ENCODE results near the gene IKZF4.
"Not testable (repeated sequence)": the region's sequence is repeated elsewhere in the genome, so short reads cannot be mapped to it uniquely, and the experiment has no call there.

Gene IKZF4

DNA sequence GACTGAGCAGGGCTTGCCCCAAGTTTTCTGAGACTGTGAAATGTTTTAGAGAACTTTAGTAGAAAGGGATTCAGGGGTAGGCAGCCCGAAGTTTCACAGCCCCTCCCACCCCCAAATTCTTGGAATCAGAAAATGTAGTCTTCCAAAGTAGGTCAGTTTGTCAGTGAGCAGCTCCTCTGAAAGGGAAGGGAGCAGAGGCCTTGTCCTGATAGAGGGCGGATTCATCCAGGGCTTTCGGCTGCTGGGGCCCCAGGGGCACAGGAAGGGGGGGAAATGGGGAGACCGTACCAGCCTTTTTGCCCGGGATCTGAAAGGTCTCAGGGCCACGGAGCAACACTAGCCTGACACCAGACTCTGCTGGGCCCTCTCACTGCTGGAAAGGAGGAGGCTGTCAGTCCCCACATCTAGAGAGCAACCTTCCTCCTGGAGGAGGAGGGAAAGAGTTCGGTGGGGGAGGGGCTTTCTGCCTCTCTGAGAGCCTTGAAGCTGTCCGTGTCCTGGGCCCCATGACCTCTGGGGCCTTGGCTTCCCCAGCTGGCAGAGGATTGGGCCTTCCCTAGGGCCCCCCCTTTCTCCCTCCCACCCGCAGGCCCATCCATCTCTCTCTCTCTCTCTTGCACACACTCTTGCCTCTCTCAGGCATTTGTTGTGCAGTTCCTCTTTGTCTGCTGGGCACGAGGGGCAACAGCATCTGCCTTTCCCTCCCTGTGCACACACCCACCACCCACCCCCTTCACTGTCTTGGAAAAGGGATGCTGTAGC is at the start of gene IKZF4:
Gene IKZF4 (plus strand): TSS at position 621 of the 762 bp plus-strand sequence. CDS start 451 bp downstream, outside the sequence.
- DNase-seq (ENCODE audit: low read depth), result peak; percentile 59

DNA sequence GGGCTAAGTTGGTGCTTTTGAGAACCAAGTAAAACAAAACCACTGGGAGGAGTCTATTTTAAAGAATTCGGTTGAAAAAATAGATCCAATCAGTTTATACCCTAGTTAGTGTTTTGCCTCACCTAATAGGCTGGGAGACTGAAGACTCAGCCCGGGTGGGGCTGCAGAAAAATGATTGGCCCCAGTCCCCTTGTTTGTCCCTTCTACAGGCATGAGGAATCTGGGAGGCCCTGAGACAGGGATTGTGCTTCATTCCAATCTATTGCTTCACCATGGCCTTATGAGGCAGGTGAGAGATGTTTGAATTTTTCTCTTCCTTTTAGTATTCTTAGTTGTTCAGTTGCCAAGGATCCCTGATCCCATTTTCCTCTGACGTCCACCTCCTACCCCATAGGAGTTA is 48.8 kb upstream of the IKZF4 start:
- no peak for DNase-seq (ENCODE audit: low read depth)

DNA sequence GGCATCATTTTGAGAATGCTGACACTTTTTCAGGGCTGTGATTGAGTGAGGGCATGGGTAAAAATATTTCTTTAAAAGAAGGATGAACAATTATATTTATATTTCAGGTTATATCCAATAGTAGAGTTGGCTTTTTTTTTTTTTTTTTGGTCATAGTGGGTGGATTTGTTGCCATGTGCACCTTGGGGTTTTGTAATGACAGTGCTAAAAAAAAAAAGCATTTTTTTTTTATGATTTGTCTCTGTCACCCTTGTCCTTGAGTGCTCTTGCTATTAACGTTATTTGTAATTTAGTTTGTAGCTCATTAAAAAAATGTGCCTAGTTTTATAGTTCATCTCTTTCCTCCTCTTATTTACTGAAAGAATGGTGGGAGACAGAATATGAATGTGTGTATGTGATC is 48.4 kb upstream of the IKZF4 start:
- no peak for DNase-seq (ENCODE audit: low read depth)

DNA sequence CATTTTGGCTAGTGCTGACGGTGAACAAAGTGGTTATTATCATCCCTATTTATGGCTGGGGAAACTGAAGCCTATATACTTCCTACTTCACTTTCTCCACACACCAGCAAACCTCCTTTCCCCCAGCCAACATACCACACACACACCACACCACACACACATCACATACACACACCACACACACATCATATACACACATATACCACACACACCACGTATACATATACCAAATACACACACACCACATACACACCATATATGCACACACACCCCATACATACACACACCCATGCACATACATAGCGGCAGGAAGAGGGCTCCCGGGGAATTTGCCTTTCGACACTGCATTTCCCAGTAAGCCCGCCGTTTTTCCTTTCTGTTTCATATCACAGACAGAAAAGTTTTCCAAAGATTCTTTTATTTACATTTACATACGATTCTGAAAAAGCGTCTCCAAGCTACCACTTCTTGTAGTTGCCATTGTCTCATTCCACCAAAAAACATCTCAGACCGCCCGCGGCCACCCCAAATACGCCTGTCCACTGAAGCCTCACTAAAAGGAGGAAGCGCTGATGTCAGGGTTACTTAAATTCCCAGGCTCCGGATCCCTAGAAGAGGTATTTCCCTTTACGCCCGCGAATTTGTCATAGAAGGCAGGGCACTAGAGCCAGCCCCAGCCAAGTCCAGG is 47.8 kb upstream of the IKZF4 start:
- peak; percentile 26 for DNase-seq (ENCODE audit: low read depth)

DNA sequence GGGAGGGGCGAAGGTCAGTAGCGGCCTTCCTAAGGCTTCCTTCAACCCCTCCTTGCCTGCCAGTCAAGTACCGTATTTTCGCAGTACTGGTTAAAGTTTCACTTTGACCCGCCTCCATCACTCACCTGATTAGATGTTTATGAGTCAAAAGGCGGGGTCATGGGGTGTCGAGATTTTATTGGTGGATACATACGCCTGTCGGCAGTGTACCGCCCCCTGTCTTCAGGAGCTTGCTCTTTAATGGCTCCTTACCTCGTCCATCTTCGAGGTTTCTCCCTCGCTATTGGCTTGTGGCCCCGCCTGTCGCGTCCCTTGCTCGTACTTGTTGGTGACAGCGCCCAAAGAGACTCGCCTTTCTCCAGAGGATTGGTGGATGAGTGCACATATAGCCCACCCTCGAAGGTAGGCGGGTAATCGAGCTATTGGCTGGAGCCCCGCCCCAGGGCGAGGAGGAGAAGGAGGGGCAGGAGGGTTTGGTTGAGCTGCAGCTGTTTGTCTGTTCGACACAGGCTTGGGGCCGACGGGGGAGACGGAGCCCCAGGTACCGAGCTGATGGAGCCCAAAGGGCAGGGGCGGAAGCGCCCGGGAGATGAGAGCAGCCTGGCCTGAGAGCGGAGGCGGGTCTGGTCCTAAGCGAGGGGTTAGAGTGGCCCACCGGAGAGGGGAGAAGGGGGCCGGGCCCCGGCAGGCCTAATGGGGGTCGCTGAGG is 47.1 kb upstream of the IKZF4 start, which contains the start of gene RAB5B:
Gene RAB5B (plus strand): TSS at position 480 of the 709 bp plus-strand sequence. CDS start 12,883 bp downstream, outside the sequence.
- DNase-seq (ENCODE audit: low read depth), result peak; percentile 98

DNA sequence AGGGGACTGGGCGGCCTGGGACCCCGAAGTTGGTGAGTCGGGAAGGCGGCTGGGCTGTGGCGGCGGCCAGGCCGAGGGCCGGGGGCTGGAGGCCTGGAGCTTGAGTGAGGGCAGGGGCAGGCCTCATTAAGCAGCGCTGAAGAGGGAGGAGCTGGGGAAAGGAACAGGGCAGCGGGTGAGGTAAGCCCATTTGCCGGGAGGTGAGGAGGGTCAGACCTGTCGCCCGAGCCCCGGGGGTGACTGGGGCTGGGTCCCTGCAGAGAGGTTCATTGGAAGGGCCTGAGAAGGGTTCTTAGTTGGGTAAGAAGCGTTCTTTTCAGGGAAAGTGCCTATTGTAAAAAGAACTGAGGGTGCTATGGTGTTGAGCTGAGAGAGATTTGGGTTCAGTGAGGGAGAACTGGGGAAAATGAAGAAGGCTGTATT is 46.5 kb upstream of the IKZF4 start:
- DNase-seq (ENCODE audit: low read depth), result no peak

DNA sequence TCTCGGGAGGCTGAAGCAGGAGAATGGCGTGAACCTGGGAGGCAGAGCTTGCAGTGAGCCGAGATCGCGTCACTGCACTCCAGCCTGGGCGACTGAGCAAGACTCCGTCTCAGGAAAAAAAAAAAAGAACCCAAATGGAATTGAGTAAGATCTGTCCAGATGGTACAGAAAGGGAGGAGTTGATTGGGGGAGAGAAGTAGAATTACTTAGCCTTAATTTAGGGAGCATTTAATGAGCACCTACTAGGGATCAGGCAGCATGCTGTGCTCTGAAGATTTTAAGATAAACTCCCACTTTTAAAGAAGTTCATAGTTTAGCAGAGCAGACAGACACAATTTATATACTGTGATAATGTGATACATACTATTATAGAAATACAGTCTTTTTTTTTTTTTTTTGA is 42.5 kb upstream of the IKZF4 start:
- no peak for DNase-seq (ENCODE audit: low read depth)

DNA sequence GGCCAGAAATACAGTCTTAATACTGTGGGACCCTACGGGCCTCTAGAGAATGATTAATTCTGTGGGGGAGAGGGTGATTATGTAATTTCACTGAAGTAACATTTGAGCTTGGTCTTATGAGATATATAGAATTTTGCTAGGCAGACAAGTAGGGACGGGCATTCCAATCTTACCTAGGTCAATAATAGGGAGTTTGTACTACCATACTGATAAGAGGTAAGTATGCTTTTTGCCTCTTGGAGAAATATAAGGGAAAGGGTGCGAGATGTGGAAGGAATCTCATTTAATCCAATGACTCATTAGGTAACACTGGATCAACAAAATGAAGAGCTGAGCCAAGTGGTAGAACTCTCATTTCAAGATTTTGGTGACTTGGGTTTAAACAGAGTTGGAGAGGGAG is 41.8 kb upstream of the IKZF4 start:
- DNase-seq (ENCODE audit: low read depth), result no peak

DNA sequence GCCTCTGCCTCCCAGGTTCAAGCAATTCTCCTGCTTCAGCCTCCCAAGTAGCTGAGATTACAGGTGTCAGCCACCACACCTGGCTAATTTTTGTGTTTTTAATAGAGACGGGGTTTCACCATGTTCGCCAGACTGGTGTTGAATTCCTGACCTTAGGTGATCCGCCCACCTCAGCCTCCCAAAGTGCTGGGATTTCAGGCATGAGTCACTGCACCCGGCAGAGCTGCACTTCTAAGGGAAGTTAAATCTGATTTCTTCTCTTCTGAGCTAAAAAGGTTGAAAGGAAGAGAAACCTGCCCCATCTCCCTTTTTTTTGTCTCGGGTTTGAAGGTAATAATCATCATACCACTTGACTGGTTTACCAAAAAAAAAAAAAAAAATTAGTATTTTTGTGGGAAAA is 39.0 kb upstream of the IKZF4 start:
- not testable (repeated sequence) for DNase-seq (ENCODE audit: low read depth)

DNA sequence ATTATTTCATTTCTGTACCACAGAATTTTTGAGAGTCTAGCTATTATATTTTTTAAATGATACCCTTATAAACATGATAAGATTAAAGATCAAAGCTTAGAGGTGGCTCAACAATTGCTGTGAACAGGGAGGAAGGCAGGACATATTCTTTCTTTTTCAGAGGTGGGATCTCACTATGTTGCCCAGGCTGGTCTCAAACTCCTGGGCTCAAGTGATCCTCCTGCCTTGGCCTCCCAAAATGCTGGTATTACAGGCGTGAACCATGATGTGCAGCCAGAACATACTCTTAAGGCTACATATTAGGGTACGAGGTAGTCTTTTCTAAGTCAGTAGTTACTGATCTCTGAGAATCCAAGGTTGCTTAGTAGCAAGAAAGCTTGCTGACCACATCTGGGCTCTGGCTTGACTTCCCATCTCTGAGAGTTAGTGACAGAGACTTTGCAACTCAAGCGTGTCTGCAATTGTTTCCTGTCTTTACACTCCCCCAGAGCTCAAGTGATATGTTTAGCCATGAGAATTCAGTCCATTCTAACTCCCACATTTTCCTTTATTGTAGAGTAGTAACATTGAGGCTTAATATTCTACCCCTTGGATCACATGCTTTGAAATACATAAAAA is 38.4 kb upstream of the IKZF4 start:
- peak; percentile 35 for DNase-seq (ENCODE audit: low read depth)

DNA sequence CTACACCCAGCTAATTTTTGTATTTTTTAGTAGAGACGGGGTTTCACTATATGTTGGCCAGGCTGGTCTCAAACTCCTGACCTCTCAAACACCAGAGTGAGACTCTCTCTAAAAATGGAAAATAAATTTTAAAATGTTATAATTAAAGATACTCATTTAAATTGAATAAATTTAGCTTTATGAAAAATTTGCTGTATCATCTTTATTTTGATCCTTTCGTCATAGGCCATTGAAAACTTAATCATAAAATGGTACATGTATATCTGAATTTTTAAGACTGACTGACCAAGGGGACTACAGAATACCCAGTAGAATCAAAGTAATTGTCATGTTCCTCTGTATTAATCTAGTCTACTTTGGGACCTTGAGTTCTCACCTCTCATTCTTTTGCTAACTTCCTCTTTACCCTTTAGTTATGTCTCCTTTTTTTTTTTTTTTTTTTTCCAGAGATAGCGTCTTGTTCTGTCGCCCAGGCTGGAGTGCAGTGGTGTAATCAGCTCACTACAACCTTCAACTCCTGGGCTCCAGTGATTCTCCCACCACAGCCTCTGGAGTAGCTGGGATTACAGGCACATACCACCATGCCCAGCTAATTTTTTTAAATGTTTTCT is 37.5 kb upstream of the IKZF4 start:
- DNase-seq (ENCODE audit: low read depth), result no peak

DNA sequence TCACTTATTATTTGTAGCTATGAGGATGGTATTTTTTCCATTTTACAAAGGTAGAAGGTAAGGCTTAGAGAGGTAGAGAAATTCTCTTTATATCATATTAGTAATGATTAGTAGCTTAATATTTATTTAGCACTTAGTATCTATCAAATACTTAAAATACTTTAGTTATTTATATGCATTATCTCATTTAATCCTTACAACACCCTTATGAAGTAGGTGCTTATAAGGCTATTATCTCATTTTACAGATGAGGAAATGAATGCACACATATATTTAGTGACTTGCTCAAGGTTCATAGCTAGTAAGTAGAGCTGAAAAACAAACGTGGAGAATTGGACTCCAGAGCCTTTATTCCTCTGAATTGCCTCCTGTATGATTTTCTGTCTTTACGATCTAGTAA is 36.0 kb upstream of the IKZF4 start:
- DNase-seq (ENCODE audit: low read depth), result no peak

DNA sequence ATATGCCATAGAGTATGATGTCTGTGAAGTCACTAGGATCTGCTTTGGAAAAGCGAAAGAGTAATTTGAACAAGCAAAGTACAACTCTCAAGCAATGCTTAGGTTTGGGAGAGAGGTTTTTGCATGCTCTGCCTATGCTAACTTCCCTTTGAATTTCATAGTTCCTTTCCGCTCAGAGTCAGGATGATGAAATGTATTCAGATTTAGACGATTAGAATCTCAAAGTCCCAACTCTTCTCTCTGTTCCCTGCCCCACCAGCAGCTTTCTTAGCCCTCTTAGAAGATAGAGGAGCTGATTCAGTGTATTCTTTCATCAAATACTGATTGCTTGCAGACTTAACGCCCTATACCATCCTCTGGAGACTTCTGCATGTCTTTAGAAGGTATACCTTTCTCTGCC is 35.5 kb upstream of the IKZF4 start:
- DNase-seq (ENCODE audit: low read depth), result no peak

DNA sequence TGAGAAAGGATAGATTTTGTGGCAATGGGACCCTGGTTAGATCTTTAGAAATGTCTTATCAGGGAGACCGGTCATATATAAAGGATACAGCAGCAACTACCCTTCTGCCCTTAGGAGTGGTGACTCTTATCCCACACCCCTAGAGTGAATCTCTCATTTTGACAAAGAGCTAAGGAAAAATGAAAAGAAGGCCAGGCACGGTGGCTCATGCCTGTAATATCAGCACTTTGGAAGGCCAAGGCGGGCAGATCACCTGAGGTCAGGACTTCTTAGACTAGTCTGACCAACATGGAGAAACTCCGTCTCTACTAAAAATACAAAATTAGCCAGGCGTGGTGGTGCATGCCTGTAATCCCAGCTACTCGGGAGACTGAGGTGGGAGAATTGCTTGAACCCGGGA is 34.9 kb upstream of the IKZF4 start:
- not testable (repeated sequence) for DNase-seq (ENCODE audit: low read depth)

DNA sequence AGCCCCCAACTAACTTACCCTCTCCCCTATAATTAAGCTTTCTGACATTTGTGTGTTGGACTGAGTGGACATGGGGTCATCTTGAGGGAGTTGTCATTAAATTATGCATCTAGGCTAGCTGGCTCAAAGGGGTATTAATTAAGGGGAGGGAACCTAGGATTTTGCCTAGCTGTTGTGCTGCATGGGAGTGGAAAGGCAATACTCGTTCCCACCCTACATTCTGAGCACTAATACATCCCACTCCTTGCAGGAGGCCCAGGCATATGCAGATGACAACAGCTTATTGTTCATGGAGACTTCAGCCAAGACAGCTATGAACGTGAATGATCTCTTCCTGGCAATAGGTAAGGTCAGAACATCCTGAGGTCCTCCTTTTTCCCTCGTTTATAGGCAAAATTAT is 29.7 kb upstream of the IKZF4 start:
- no peak for DNase-seq (ENCODE audit: low read depth)

DNA sequence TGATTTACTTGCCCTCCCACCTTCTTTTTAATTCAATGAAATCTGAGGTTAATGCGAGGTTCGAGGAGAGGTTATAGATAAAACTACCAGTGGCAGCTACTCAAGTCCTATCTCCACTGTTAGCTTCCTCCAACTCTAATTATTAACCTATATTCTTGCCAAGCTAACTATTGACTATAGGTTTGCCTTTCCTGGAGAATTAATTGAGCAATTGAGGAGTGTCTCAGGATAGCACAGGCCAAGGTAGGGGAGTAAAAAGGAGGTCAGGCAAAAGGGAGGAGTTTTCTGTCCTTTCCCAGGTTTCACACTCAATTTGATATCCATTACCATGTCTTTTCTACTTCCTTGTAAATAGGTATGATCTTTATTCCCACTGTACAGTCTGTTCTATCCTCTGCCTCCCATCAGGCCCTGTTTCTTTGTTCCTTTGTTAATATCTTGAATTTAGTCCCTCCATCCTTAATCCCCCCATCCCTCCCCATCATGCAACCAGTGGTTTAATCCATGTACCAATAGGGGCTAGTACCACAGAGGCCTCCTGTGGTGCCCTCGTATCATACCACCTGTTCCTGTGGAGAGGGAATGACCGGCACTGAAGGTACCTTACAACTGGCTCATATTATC is 27.5 kb upstream of the IKZF4 start:
- DNase-seq (ENCODE audit: low read depth), result no peak

DNA sequence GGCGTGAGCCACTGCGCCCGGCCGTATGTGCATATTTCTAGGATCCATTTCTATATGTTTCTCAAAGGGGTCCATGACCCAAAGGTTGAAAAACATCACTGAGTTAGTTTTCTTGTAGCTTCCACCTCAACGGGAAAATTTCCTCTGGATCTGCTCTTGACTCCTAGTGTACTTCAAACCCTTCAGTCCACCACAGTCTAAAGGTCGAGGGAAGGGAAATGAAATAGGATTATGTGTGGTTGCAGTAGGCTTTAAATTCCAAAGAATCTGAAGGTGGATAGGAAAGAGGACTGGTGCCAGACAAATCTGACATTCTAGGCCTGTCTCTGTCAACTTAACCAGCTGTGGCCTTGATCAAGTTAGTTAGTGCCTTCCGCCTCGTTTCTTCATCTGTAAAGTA is 25.5 kb upstream of the IKZF4 start:
- no peak for DNase-seq (ENCODE audit: low read depth)

DNA sequence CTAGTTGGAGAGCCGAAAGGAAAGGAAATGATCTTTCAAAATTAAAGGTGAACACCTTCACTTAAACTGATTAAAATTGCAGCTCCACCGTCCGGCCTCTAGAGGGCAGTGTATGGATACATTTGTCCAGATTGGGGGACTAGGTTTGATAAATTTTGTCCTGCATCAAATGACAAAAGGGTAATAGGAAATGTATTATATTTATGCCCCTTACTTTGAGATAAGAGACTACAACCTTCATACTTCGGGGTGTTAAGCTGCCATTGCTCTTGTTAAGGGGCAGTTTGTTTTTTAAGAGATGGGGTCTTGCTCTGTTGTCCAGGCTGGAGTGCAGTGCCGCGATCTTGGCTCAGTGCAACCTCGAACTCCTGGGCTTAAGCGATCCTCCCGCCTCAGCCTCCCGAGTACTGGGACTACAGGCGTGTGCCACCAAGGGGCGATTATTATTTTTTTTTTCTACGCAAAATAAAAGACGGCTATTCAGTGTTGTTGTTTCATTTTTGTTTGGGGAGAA is 24.6 kb upstream of the IKZF4 start:
- DNase-seq (ENCODE audit: low read depth), result peak; percentile 36

DNA sequence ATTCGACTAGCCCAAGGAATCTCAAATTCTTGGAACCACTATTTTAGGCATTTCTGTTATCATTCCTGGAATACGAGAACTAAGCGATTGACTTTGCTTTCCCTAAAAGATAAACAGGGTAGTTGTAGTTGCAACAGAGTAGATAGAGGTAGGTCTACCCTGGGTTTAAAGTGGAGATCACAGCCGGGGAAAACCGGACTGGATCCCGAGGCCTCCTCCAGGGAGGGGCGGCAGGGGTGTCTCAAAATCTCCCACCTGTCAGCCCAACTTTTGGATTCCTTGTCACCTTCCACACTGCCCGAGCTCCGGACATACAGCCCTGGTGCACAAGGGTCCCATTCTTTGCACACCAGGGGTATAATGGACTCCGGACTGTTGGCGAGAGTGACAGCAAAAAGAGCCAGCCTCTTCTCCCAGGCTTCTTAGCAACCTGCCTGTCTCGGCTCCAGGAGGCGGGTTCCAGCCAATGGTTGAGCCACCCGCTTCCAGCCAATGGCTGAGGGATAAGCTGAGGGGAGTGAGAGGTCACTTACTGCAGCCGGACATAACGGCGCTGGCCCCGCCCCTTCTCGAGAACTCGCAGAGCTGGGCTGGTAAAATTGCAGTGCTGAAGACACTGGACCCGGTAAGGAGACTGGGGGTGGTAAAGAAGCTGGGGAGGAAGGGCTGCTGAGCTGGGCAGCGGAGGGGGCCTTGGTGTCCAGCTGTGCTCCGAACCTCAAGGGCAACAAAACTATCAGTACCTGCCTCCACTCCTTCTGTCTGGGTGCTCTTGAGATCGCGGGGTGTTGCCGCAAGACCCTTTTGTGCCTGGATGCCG is 23.9 kb upstream of the IKZF4 start, which contains the start of gene SUOX:
Gene SUOX (plus strand): TSS at position 562 of the 820 bp plus-strand sequence. CDS start 4,946 bp downstream, outside the sequence.
- DNase-seq (ENCODE audit: low read depth), result peak; percentile 91

DNA sequence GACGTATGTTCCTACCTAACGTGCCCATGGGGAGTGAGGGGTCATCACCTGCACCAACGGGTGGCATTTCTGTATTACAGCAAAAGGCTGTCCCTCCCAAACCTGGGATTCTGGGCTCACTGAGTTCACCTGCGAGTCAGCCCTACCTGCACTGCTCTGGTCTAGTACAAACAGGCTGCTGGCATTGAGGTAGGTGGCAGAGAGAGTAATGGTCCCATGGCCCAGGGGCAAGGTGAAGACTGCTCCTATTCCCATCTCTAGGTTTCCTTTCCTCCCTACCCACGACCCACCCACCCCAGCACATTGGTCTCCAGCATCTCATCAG is 23.3 kb upstream of the IKZF4 start:
- DNase-seq (ENCODE audit: low read depth), result no peak
